ENCODE measurements around the gene EML1.
A peak's percentile ranks its signal among the peaks of the same experiment; 100 is the strongest.

The EML1 gene

GRCh38 chr14:99907761-99908652, 114.8 kb downstream of the EML1 start:
- intact Hi-C loops (cut with DNase I): no loop called here
- no peak for DNase-seq

GRCh38 chr14:99908653-99909250, 115.5 kb downstream of the EML1 start:
- DNase-seq: no peak
- intact Hi-C loops (cut with DNase I): no loop called here

DNA sequence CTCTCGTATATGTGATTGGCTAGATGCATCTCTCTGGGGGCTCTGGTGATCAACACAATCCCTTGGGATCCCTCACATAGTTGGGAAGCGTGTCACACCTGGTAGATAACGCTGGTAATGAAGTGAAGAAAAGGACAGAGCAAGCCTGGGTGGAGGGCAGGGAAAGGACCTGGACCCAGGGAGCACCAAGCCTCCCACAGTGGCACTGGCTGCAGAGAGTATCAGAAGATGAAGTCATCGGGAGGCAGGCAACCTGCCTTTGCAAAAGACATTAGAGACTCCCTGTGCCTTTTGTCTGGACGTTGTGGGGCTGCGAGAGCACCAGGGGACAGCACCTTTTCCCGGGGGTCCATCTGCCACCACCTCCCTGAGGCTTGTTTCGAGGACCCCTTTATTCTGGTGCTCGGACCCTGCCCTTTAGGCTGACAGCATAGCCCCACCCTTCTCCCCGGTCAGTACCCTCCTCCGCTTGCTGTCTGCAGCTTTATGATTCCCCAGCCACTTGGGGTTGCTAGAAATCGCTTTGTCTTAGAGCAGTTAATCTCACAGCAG, 116.4 kb downstream of the EML1 start:
- DNase-seq: no peak
- intact Hi-C loops (cut with DNase I): no loop called here

- DNase-seq: no peak
- intact Hi-C loops (cut with DNase I): no loop called here
Measured at GRCh38 chr14:99910337-99911309, 117.4 kb downstream of the EML1 start.

DNA sequence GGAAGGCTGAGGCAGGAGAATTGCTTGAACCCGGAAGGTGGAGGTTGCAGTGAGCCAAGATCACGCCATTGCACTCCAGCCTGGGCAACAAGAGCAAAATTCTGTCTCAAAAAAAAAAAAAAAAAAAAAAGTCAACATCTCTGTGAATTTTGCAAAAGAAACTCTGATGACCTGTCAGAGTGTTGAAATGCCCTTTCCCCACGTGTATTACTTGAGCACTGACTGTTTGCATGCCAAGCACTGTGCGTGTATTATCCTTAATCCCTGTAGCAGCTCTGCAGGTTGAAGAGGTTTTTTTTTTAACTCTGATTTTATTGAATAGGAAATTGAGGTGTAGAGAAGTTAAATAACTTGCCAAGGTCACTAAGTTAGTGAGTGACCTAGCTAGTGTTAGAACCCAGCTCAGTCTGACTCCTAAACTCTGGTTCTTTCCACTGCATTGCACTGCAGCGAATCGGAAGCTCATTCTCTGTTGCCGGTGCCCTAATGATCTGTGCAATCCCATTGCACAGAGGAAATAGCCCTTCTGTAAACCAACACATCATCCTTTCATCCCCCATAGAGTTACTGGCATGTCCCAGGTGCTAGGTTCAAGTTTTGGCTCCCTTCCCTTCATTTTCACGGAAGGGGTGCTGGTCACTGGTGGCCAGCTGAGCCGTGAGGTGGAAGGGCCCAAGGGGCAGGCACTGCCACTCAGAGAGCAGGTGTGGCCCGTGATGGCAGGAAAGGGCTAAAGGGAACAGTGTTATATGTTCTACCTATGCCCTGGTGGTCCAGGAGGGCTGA, 122.3 kb downstream of the EML1 start:
- intact Hi-C loops (cut with DNase I): no loop called here
- DNase-seq: no peak

DNA sequence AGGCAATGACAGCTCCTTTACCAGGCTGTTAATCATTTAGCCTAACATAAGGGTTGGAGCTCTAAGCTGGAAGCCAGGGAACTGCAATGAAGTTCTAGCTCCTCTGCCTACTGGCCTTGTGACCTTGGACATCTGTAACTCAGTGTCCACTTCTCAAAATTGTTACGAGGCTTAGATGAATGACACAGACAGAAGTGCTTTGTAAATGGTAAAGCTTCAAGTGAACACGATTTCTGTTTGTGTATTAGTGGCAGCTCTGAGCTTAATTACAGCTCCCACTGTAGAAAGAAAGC, 122.8 kb downstream of the EML1 start:
- intact Hi-C loops (cut with DNase I): no loop called here
- no peak for DNase-seq

- peak in 41 of 42 donors; percentile 15 to 86 (median 57) for DNase-seq
- intact Hi-C loops (cut with DNase I): no loop called here
Measured at GRCh38 chr14:99918781-99919180, 125.6 kb downstream of the EML1 start.

- intact Hi-C loops (cut with DNase I): no loop called here
- DNase-seq: peak in 38 of 42 donors; percentile 31 to 85 (median 58)
Measured at GRCh38 chr14:99921425-99921824, 128.2 kb downstream of the EML1 start.

GRCh38 chr14:99924379-99924778, 131.2 kb downstream of the EML1 start:
- intact Hi-C loops (cut with DNase I): no loop called here
- DNase-seq: no peak

- DNase-seq: peak in 1 of 42 donors; percentile 4
- intact Hi-C loops (cut with DNase I): no loop called here
Measured at GRCh38 chr14:99925471-99925870, 132.3 kb downstream of the EML1 start.

DNA sequence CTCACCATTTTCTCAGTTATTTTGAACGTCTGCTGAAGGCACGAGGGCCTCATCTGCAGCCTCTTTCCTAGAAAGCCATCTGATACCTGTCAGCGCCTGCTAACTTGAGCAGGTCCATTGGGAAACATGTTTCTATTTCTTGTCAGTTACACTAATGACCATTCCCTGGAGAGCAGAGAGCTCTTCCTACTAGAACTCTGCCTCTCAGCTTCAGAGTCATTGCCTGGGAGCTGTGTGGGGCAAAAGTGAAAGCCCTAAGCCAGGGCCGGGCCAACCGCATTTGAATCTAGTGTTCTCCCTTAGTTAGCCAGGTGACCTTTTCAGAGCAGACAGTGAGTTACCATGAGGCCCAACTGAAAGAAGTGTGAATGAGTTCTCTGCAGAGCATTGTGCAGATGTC, 135.8 kb downstream of the EML1 start:
- intact Hi-C loops (cut with DNase I): no loop called here
- no peak for DNase-seq

GRCh38 chr14:99929601-99930000, 136.4 kb downstream of the EML1 start:
- intact Hi-C loops (cut with DNase I): no loop called here
- no peak for DNase-seq

DNA sequence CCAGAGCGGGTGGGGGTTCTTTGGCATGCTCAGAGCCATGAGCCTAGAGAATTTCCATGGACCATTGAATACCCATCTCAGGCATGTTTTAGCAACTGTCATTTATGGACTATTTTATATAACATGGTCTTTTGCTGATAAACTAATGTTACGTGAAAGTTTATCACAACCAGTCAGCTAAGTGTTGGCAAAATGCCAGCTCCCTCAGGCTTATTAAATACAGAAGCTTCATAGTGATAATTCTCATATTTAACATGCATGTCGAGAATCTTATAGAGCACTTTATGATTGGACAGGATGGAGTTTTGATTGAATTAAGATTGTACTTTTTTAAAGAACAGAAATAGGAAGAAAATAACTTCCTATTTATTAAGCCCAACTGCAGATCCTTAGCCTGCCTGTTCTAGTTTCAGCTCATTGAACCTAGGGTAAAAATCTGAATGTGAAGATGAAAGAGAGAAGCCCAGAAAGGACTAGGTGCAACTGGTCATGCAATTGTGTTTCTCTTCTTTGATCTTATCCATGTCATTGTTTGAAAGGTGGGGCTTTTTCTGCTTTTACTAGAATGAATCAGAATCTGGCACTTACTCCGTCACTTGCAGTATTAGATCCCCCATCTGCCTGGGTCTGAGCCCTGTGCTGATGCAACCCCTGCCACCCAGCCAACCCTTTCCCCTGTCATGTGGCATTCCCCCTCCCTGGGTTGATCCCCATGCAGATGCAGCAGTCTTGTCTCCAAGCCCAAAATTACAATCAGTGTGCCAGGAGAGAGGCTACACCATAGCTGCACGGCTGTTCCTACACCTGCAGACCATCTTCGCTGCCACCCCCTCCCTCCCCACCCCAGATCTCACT, 137.4 kb downstream of the EML1 start:
- peak in 6 of 42 donors; percentile 19 to 61 (median 27) for DNase-seq
- intact Hi-C loops (cut with DNase I): no loop called here

DNA sequence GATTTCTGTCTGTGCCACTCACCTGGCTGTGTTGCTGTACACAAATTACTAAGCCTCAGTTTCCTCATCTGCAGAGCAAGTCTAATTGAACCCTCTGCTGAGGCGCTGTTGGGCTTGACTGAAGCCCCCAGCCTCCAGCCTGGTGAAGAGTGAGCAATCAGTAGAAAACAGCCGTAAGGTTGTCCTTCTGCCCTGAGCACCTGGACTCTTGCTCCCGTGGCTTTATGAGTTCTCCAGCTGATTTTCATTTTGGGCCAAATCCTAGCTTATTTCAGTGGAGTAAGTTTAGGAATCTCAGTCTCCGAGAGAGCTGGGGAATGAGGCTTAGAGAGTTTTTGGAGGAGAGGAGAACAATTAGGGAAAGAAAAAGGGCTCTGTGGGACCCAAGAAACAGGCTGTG, 138.1 kb downstream of the EML1 start:
- intact Hi-C loops (cut with DNase I): no loop called here
- DNase-seq: no peak

GRCh38 chr14:99936056-99936455, 142.8 kb downstream of the EML1 start:
- intact Hi-C loops (cut with DNase I): no loop called here
- no peak for DNase-seq

GRCh38 chr14:99936738-99937474, 143.7 kb downstream of the EML1 start:
- DNase-seq: peak in 3 of 42 donors; percentile 25 to 38 (median 26)
- intact Hi-C loops (cut with DNase I): no loop called here

All from head of caudate nucleus (tissue), 42 donors.